Trophoblast cell (in vitro differentiated cells and primary cell): ENCODE data around the gene GRIK4.

Experiments
- DNase-seq, 2 donors: peaks; one replicate each; pipeline ENCODE4 v3.0.0-alpha.2; 2016
- H2AFZ ChIP-seq: 2 replicates; pipeline ENCODE4 v1.6.1; 2013; ENCODE audit warnings: low read length, moderate library complexity, mild to moderate bottlenecking; ENCODE audit not compliant: insufficient read depth, poor library complexity
- H2AK5ac ChIP-seq: 2 replicates; pipeline ENCODE4 v1.6.1; 2013; ENCODE audit warnings: mild to moderate bottlenecking, low read length
- H2BK120ac ChIP-seq: 2 replicates; pipeline ENCODE4 v1.6.1; 2013; ENCODE audit warnings: low read length, mild to moderate bottlenecking, moderate library complexity; ENCODE audit not compliant: insufficient read depth, poor library complexity
- H2BK12ac ChIP-seq: 2 replicates; pipeline ENCODE4 v1.6.1; 2013; ENCODE audit warnings: mild to moderate bottlenecking, low read length, moderate library complexity
- H2BK5ac ChIP-seq: 2 replicates; pipeline ENCODE4 v1.6.1; 2013; ENCODE audit warnings: low read length, low read depth, moderate library complexity, mild to moderate bottlenecking; ENCODE audit not compliant: poor library complexity
- H3K14ac ChIP-seq: 2 replicates; pipeline ENCODE4 v1.6.1; 2013; ENCODE audit warnings: mild to moderate bottlenecking, low read length
- H3K18ac ChIP-seq: 2 replicates; pipeline ENCODE4 v1.6.1; 2013; ENCODE audit warnings: mild to moderate bottlenecking, low read length
- H3K23ac ChIP-seq: 2 replicates; pipeline ENCODE4 v1.6.1; 2013; ENCODE audit warnings: low read length
- H3K27ac ChIP-seq: 2 replicates; pipeline ENCODE4 v1.5.1; 2013; ENCODE audit warnings: low read depth, mild to moderate bottlenecking, inconsistent platforms, low read length, moderate library complexity
- H3K27me3 ChIP-seq: 2 replicates; pipeline ENCODE4 v1.6.1; 2013; ENCODE audit warnings: inconsistent platforms, mild to moderate bottlenecking, low read length, moderate library complexity; ENCODE audit not compliant: insufficient read depth
- H3K36me3 ChIP-seq, 2 experiments: 1 replicate in 1 of 2; 2 replicates in 1 of 2; pipeline ENCODE4 v1.6.1; 2013; ENCODE audit warnings: low read length in 2 of 2, mild to moderate bottlenecking in 2 of 2, moderate library complexity in 1 of 2; ENCODE audit not compliant: insufficient read depth in 2 of 2, control insufficient read depth in 1 of 2
- H3K4ac ChIP-seq: 2 replicates; pipeline ENCODE4 v1.6.1; 2013; ENCODE audit warnings: low read depth, mild to moderate bottlenecking, low read length, moderate library complexity
- H3K4me1 ChIP-seq, 2 experiments: 1 replicate in 1 of 2; 2 replicates in 1 of 2; pipeline ENCODE4 v1.6.1; 2013; ENCODE audit warnings: low read length in 2 of 2, mild to moderate bottlenecking in 2 of 2, moderate library complexity in 1 of 2; ENCODE audit not compliant: insufficient read depth in 2 of 2, control insufficient read depth in 1 of 2
- H3K4me2 ChIP-seq: 2 replicates; pipeline ENCODE4 v1.6.1; 2013; ENCODE audit warnings: inconsistent platforms, mild to moderate bottlenecking, low read length, moderate library complexity
- H3K4me3 ChIP-seq: 2 replicates; pipeline ENCODE4 v1.5.1; 2013; ENCODE audit warnings: mild to moderate bottlenecking, low read depth, low read length, inconsistent platforms
- H3K79me1 ChIP-seq: one replicate; pipeline ENCODE4 v1.6.1; 2013; ENCODE audit warnings: low read length
- H3K79me2 ChIP-seq: 2 replicates; pipeline ENCODE4 v1.6.1; 2013; ENCODE audit warnings: low read length, mild to moderate bottlenecking; ENCODE audit not compliant: control insufficient read depth, insufficient read depth, poor library complexity
- H3K9ac ChIP-seq: 2 replicates; pipeline ENCODE4 v1.6.1; 2013; ENCODE audit warnings: mild to moderate bottlenecking, low read length
- H3K9me3 ChIP-seq: 2 replicates; pipeline ENCODE4 v1.6.1; 2013; ENCODE audit warnings: low read depth, mild to moderate bottlenecking, control low read depth, inconsistent platforms, low read length; ENCODE audit not compliant: insufficient read depth
- H4K12ac ChIP-seq: 2 replicates; pipeline ENCODE4 v1.6.1; 2013; ENCODE audit warnings: low read depth, mild to moderate bottlenecking, low read length, moderate library complexity
- H4K8ac ChIP-seq: 2 replicates; pipeline ENCODE4 v1.6.1; 2013; ENCODE audit warnings: low read depth, mild to moderate bottlenecking, low read length, moderate library complexity
- H4K91ac ChIP-seq: one replicate; pipeline ENCODE4 v1.6.1; 2013; ENCODE audit warnings: low read depth, mild to moderate bottlenecking, low read length, moderate library complexity
- WGBS: extraction: QIAGEN DNeasy Blood & Tissue Kit; methylation state at CpG from one replicate; pipeline ENCODE4 v1.1.7; 2013; ENCODE audit warnings: missing lambda C conversion rate; ENCODE audit not compliant: insufficient read length, insufficient coverage; ENCODE audit errors: extremely low coverage; 5-methylcytosine and 5-hydroxymethylcytosine counted together

GRIK4 gene

DNA sequence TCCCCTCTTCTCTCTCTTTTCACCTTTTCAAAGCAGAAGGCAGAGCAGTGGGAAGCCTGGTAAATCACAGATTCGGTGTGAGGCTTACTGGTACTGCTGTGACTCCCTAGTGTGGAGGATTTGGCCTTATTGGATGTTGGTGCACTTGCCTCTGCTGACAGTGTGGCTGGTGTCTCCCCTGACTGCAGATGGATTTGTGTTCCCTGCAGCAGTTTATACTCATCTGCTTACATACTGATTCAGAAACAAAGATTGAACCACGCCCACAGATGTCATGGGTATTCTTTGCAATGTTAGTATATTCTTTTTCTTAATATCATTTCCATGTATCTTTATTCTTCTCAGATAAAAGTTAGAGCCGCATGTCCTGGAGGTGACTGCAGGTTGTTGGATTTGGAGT lies 26.8 kb upstream of the GRIK4 start:
- Histone ChIP-seq H2BK120ac (no peak overlapping the region), H3K23ac (no peak overlapping the region), H3K9ac (no peak overlapping the region), H3K36me3 (peaks cover 15 to 26% of the 10 kb centered on the region in 2 experiments), H4K12ac (no peak overlapping the region), H3K14ac (no peak overlapping the region), H3K4me2 (no peak overlapping the region), H2BK12ac (no peak overlapping the region), H3K79me2 (no peaks in the 10 kb centered on the region), H3K27ac (no peak overlapping the region), H3K18ac (no peak overlapping the region), H3K9me3 (no peaks in the 10 kb centered on the region), H4K91ac (no peak overlapping the region), H4K8ac (no peak overlapping the region), H3K27me3 (no peaks in the 10 kb centered on the region), H3K79me1 (no peaks in the 10 kb centered on the region), H2AFZ (no peak overlapping the region), H2AK5ac (no peak overlapping the region), H3K4ac (no peak overlapping the region), H2BK5ac (no peak overlapping the region), H3K4me3 (no peak overlapping the region), H3K4me1 (no peaks in the 10 kb centered on the region)
- WGBS, result no CpG with 5 or more reads among the region's 3 CpGs
- DNase-seq, result no peak

- Histone ChIP-seq H3K36me3 (peaks cover 12 to 22% of the 10 kb centered on the region in 2 experiments), H3K79me2 (no peaks in the 10 kb centered on the region), H3K79me1 (no peaks in the 10 kb centered on the region), H2AK5ac (no peak overlapping the region), H3K4ac (no peak overlapping the region), H3K27me3 (no peaks in the 10 kb centered on the region), H2BK120ac (no peak overlapping the region), H3K9ac (no peak overlapping the region), H3K23ac (no peak overlapping the region), H3K9me3 (no peaks in the 10 kb centered on the region), H2BK5ac (no peak overlapping the region), H3K18ac (no peak overlapping the region), H3K4me3 (no peak overlapping the region), H4K8ac (no peak overlapping the region), H2AFZ (no peak overlapping the region), H4K12ac (no peak overlapping the region), H3K4me1 (no peaks in the 10 kb centered on the region), H3K27ac (no peak overlapping the region), H4K91ac (no peak overlapping the region), H3K14ac (no peak overlapping the region), H3K4me2 (no peak overlapping the region), H2BK12ac (no peak overlapping the region)
- no CpG with 5 or more reads among the region's 5 CpGs for WGBS
- no peak for DNase-seq
Observed at GRCh38 chr11:120486138-120486537, 25.4 kb upstream of the GRIK4 start.

DNA sequence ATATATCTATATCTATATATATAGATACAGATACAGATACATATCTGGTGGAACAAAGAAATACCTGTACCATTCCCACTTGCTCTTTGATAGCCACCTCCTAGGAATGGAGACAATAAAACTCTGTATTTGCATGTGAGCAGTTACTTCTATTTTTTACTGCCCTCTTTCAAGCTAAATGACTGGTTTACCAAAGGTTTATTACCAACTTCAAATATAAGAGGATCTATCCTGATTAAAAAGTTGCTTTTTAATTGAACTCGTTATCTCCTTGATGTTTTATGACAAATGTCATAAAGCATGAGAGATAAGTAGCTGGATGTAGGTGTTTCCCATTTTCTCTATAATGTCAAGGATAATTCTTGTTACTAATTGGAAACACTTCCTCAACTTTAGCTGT lies 21.7 kb upstream of the GRIK4 start:
- no peaks in the 10 kb centered on the region for H3K4me1 ChIP-seq
- no peak overlapping the region for H2AFZ ChIP-seq
- H2BK12ac ChIP-seq, result no peak overlapping the region
- no peak overlapping the region for H4K8ac ChIP-seq
- no peak overlapping the region for H4K91ac ChIP-seq
- WGBS, result no CpG with 5 or more reads among the region's 1 CpG
- H3K4me2 ChIP-seq, result no peak overlapping the region
- H3K14ac ChIP-seq, result no peak overlapping the region
- no peaks in the 10 kb centered on the region for H3K9me3 ChIP-seq
- H3K4me3 ChIP-seq, result no peak overlapping the region
- no peak for DNase-seq
- H2AK5ac ChIP-seq, result no peak overlapping the region
- H3K79me1 ChIP-seq, result no peaks in the 10 kb centered on the region
- H3K18ac ChIP-seq, result no peak overlapping the region
- H2BK120ac ChIP-seq, result no peak overlapping the region
- no peaks in the 10 kb centered on the region for H3K79me2 ChIP-seq
- H3K36me3 ChIP-seq, result peaks cover 8 to 10% of the 10 kb centered on the region in 2 experiments
- H4K12ac ChIP-seq, result no peak overlapping the region
- no peak overlapping the region for H3K9ac ChIP-seq
- H2BK5ac ChIP-seq, result no peak overlapping the region
- H3K4ac ChIP-seq, result no peak overlapping the region
- no peak overlapping the region for H3K23ac ChIP-seq
- no peak overlapping the region for H3K27ac ChIP-seq
- H3K27me3 ChIP-seq, result no peaks in the 10 kb centered on the region

- H2BK5ac ChIP-seq, result no peak overlapping the region
- no peak overlapping the region for H4K12ac ChIP-seq
- no peaks in the 10 kb centered on the region for H3K9me3 ChIP-seq
- no peak overlapping the region for H2BK120ac ChIP-seq
- H3K14ac ChIP-seq, result no peak overlapping the region
- H3K4me1 ChIP-seq, result no peaks in the 10 kb centered on the region
- H3K36me3 ChIP-seq, result peaks cover 1 to 4% of the 10 kb centered on the region in 2 experiments
- no peak overlapping the region for H3K4me3 ChIP-seq
- no peak overlapping the region for H3K9ac ChIP-seq
- H3K23ac ChIP-seq, result no peak overlapping the region
- no peak overlapping the region for H4K91ac ChIP-seq
- no peaks in the 10 kb centered on the region for H3K27me3 ChIP-seq
- no peak overlapping the region for H2AK5ac ChIP-seq
- H4K8ac ChIP-seq, result no peak overlapping the region
- DNase-seq, result no peak
- H3K4ac ChIP-seq, result no peak overlapping the region
- H3K79me2 ChIP-seq, result no peaks in the 10 kb centered on the region
- H3K4me2 ChIP-seq, result no peak overlapping the region
- H2BK12ac ChIP-seq, result no peak overlapping the region
- no CpG with 5 or more reads among the region's 3 CpGs for WGBS
- H3K79me1 ChIP-seq, result no peaks in the 10 kb centered on the region
- no peak overlapping the region for H3K27ac ChIP-seq
- no peak overlapping the region for H3K18ac ChIP-seq
- no peak overlapping the region for H2AFZ ChIP-seq
Observed at GRCh38 chr11:120492486-120492885, 19.1 kb upstream of the GRIK4 start.
